GM23248 (cell line): ENCODE results near the gene PTGER2. TPM values are rescaled to one million over a fixed set of nuclear protein-coding genes. Genes with fewer than 3 reads are reported as not detected.

Source experiments
- DNase-seq: peaks from one replicate; pipeline ENCODE4 v3.0.0-alpha.2; 2015
- H2AFZ ChIP-seq: fragments of 200-600 bp; sonication (generic); 2 replicates; pipeline ENCODE4 v1.6.1; 2016; ENCODE audit warnings: antibody characterized with exemption
- H3F3A ChIP-seq: fragments of 200-600 bp; sonication (generic); 2 replicates; pipeline ENCODE4 v1.6.1; 2016; ENCODE audit warnings: mild to moderate bottlenecking, antibody characterized with exemption, mixed run types; ENCODE audit not compliant: insufficient read depth
- H3K27ac ChIP-seq: fragments of 200-600 bp; sonication (generic); 2 replicates; pipeline ENCODE4 v1.5.1; 2016; ENCODE audit warnings: mild to moderate bottlenecking
- H3K27me3 ChIP-seq: fragments of 200-600 bp; sonication (generic); replicated peaks from 2 replicates; pipeline ENCODE4 v1.6.1; 2016; ENCODE audit warnings: mild to moderate bottlenecking; ENCODE audit not compliant: insufficient read depth
- H3K36me3 ChIP-seq: fragments of 200-600 bp; sonication (generic); 2 replicates; pipeline ENCODE4 v1.6.1; 2016; ENCODE audit warnings: low read depth, mild to moderate bottlenecking
- H3K4me1 ChIP-seq: fragments of 200-600 bp; sonication (generic); 2 replicates; pipeline ENCODE4 v1.6.1; 2016; ENCODE audit warnings: mild to moderate bottlenecking; ENCODE audit not compliant: insufficient read depth
- H3K4me2 ChIP-seq: fragments of 200-600 bp; sonication (generic); one replicate; pipeline ENCODE4 v1.6.1; 2016; ENCODE audit warnings: mild to moderate bottlenecking; ENCODE audit not compliant: unreplicated experiment
- H3K4me3 ChIP-seq: fragments of 200-600 bp; sonication (generic); 2 replicates; pipeline ENCODE4 v1.5.1; 2016; ENCODE audit warnings: mild to moderate bottlenecking
- H3K79me2 ChIP-seq: fragments of 200-600 bp; sonication (generic); 2 replicates; pipeline ENCODE4 v1.6.1; 2016; ENCODE audit warnings: mild to moderate bottlenecking; ENCODE audit not compliant: insufficient read depth
- H3K9ac ChIP-seq: fragments of 200-600 bp; sonication (generic); 2 replicates; pipeline ENCODE4 v1.6.1; 2016; ENCODE audit warnings: mild to moderate bottlenecking
- H3K9me2 ChIP-seq: fragments of 200-600 bp; sonication (generic); 2 replicates; pipeline ENCODE4 v1.6.1; 2016; ENCODE audit warnings: mixed run types, mild to moderate bottlenecking, moderate library complexity; ENCODE audit not compliant: insufficient read depth
- H3K9me3 ChIP-seq: fragments of 200-600 bp; sonication (generic); one replicate; pipeline ENCODE4 v1.6.1; 2017; ENCODE audit warnings: low read depth
- H4K20me1 ChIP-seq: fragments of 200-600 bp; sonication (generic); 2 replicates; pipeline ENCODE4 v1.6.0; 2016; ENCODE audit not compliant: insufficient read depth
- EZH2 ChIP-seq: fragments of 200-600 bp; sonication (generic); IDR thresholded peaks from 2 replicates; pipeline ENCODE4 v1.6.1; 2018; ENCODE audit warnings: antibody characterized with exemption, mild to moderate bottlenecking; ENCODE audit not compliant: insufficient read depth, poor library complexity, severe bottlenecking
- EZH2phosphoT487 ChIP-seq: fragments of 200-600 bp; sonication (generic); IDR thresholded peaks from 2 replicates; pipeline ENCODE4 v1.6.1; 2018; ENCODE audit warnings: antibody characterized with exemption, moderate library complexity, mild to moderate bottlenecking, low read depth; ENCODE audit not compliant: insufficient read depth
- WGBS, 2 experiments: methylation state at CpG; one replicate each; pipeline ENCODE4 v1.1.6; 2015 to 2017; ENCODE audit warnings: low lambda C conversion rate in 2 of 2, low coverage in 1 of 2; ENCODE audit errors: missing lambda C conversion rate in 2 of 2; 5-methylcytosine and 5-hydroxymethylcytosine counted together
- in situ Hi-C: fragments of 300-500 bp; cut with MboI; formaldehyde crosslinking; loops from 2 replicates; pipeline ENCODE4 v1.15.0; 2020
- polyA plus RNA-seq: library from polyadenylated mRNA; unstranded; fragments of >200 nt; fragmentation: Nextera tagmentation; extraction: Ambion mirVana; gene quantifications from 2 replicates; pipeline ENCODE4 v1.2.1, GENCODE V29; 2016
- total RNA-seq: library from RNA; depleted of rRNA; stranded (reverse); fragments of >200 nt; shearing (Covaris generic); gene quantifications from 2 replicates; pipeline ENCODE4 v1.2.3, GENCODE V29; 2014

PTGER2 gene
- total and polyA plus RNA-seq, 2 experiments from 2014 or later, result 6.2 to 9.1 TPM

DNA sequence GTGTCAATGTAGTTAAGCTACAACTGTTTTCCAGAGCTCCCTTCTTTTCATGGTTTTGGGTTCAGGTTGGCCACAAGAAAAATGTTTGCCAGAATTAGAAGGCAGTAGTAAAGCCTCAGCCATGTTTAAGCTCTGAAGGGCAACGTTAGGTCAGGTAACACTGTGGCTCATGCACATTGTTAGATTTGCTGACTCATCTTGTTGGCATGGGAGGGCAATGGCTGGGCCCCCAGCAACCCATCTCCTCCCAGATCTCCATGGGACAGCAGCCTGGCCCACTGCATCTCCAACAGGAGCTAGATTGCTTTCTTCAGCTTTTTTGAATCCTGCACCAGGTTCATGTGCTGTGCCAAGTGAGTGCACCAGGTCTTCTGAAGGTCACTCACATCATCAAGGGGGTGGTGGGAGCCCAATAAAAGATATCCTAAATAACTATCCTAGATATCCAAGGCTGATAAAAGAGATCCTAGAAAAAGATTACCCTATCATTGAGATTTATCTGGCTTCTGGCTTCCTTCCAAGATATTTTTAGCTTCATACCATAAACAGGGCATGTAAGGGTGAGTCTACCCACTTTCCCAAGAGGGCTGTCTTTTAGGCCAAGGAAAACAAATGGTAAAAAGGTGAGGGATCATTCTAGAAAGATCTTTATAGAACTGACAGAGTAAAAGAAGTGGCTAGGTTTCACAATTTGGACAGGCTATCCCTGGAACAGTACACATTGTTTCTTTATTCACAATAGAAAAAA lies 28.9 kb downstream of the PTGER2 start:
- no peaks in the 10 kb centered on the region for H3K9me3 ChIP-seq
- H3K9me2 ChIP-seq, result no peaks in the 10 kb centered on the region
- peak; percentile 43 for DNase-seq
- H2AFZ ChIP-seq, result no peak overlapping the region
- H3K36me3 ChIP-seq, result no peaks in the 10 kb centered on the region
- no peaks in the 10 kb centered on the region for H3K79me2 ChIP-seq
- H3K4me3 ChIP-seq, result no peak overlapping the region
- H3K27me3 ChIP-seq, result no peaks in the 10 kb centered on the region
- no peak overlapping the region for H3K9ac ChIP-seq
- peaks cover 25% of the 10 kb centered on the region for H3K4me1 ChIP-seq
- no peaks in the 10 kb centered on the region for H4K20me1 ChIP-seq
- in situ Hi-C loops, result no loop called here
- 50 to 65% methylated on average over 1 of the region's 1 CpG for WGBS, 2 experiments
- no peak overlapping the region for H3K27ac ChIP-seq
- TF ChIP-seq EZH2, result no peak
- no peak for TF ChIP-seq EZH2phosphoT487
- H3K4me2 ChIP-seq, result no peak overlapping the region
- H3F3A ChIP-seq, result peaks cover 13% of the 10 kb centered on the region

DNA sequence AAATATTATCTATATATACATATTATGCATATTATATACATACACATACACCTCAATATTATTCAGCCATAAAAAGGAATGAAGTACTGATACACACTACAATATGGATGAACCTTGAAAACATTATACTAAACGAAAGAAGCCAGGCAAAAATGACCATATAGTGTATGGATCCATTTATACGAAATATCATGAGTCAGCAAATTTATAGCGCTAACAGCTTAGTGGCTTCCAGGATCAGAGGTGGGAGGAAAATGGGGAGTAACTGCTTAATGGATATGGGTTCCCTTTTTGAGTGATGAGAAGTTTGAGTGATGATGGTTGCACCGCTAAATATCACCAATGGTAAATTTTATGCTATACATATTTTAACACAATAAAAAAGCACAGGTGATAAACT lies 32.7 kb downstream of the PTGER2 start:
- no peak overlapping the region for H3K4me3 ChIP-seq
- no peaks in the 10 kb centered on the region for H3K36me3 ChIP-seq
- TF ChIP-seq EZH2, result no peak
- H3K9ac ChIP-seq, result no peak overlapping the region
- H4K20me1 ChIP-seq, result no peaks in the 10 kb centered on the region
- in situ Hi-C loops, result no loop called here
- no peak for DNase-seq
- H2AFZ ChIP-seq, result no peak overlapping the region
- no peaks in the 10 kb centered on the region for H3K79me2 ChIP-seq
- no peaks in the 10 kb centered on the region for H3K9me3 ChIP-seq
- H3F3A ChIP-seq, result peaks cover 46% of the 10 kb centered on the region
- no peak overlapping the region for H3K27ac ChIP-seq
- 92 to 96% methylated on average over 4 of the region's 4 CpGs for WGBS, 2 experiments
- H3K27me3 ChIP-seq, result no peaks in the 10 kb centered on the region
- H3K9me2 ChIP-seq, result no peaks in the 10 kb centered on the region
- no peak overlapping the region for H3K4me2 ChIP-seq
- peaks cover 45% of the 10 kb centered on the region for H3K4me1 ChIP-seq

DNA sequence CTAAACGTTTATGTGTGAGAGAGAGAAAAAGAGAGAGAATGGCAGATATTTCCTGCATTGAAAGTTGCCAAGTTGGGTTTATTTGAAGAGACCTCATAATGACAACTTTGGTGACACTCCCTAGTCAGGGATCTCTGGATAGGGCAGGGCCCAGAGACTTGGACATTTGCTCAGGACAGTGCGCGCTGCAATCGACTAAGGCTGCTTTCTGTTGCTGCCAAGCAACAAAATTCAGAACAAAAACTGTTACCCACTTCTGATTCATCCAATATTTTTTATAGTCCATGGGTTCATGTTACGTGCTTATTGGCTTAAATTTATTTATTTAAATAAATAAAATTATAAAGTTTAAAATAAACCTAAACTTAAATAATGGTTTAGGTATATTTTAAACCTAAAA lies 34.2 kb downstream of the PTGER2 start:
- peak; percentile 75 for DNase-seq
- Histone ChIP-seq H2AFZ (peak overlapping the region; percentile 55; the same call in 1 of the 2 replicates), H3K4me1 (peaks cover 47% of the 10 kb centered on the region), H3K36me3 (no peaks in the 10 kb centered on the region), H3K9me2 (no peaks in the 10 kb centered on the region), H3F3A (peaks cover 55% of the 10 kb centered on the region), H4K20me1 (no peaks in the 10 kb centered on the region), H3K9me3 (no peaks in the 10 kb centered on the region), H3K79me2 (no peaks in the 10 kb centered on the region), H3K4me2 (peak overlapping the region; percentile 87), H3K4me3 (peak overlapping the region; percentile 48), H3K27ac (peak overlapping the region; percentile 93), H3K9ac (peak overlapping the region; percentile 75), H3K27me3 (no peaks in the 10 kb centered on the region)
- WGBS, 2 experiments, result 5 to 11% methylated on average over 5 of the region's 5 CpGs
- in situ Hi-C loops, result no loop called here
- TF ChIP-seq EZH2phosphoT487 (no peak), EZH2 (no peak)

DNA sequence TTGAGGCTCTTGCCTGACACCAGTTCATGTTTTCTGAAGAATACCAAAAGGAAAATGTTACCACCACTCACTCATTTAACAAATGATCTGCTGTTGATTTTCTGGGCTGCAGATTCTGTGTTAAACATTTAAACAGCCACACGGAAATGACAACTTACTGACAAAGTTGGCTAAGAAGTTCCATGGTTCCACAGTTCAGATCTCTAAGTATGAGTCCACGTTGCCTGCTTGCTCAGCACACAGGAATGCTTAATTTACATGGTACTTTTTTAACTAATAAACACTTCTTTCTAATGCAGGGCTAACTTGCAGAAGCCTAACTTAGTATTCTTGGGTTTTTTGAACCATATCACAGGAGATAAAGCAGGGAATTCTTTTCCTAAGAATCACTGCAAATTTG lies 34.7 kb downstream of the PTGER2 start:
- Histone ChIP-seq H3K36me3 (no peaks in the 10 kb centered on the region), H3K79me2 (no peaks in the 10 kb centered on the region), H3K9ac (peak overlapping the region; percentile 75), H3K9me2 (no peaks in the 10 kb centered on the region), H3K27ac (peak overlapping the region; percentile 93), H4K20me1 (no peaks in the 10 kb centered on the region), H3K4me3 (peak overlapping the region; percentile 48), H3F3A (peaks cover 60% of the 10 kb centered on the region), H3K4me1 (peaks cover 46% of the 10 kb centered on the region), H3K9me3 (no peaks in the 10 kb centered on the region), H2AFZ (peak overlapping the region; percentile 43), H3K27me3 (no peaks in the 10 kb centered on the region), H3K4me2 (peak overlapping the region; percentile 87)
- DNase-seq, result peak; percentile 87
- in situ Hi-C loops, result no loop called here
- TF ChIP-seq EZH2phosphoT487, result 0 out of 2 replicates have a peak, but pooled peaks have one; percentile 34
- no peak for TF ChIP-seq EZH2
- 0 to 2% methylated on average over 2 of the region's 2 CpGs for WGBS, 2 experiments
